ENCODE results near the gene FRMD4A. TPM values are rescaled to one million over a fixed set of nuclear protein-coding genes. Genes with fewer than 3 reads are reported as not detected.

The FRMD4A gene
- total and polyA plus RNA-seq, 12 donors = 9.1 to 29.6 (median 14.6) TPM

DNA sequence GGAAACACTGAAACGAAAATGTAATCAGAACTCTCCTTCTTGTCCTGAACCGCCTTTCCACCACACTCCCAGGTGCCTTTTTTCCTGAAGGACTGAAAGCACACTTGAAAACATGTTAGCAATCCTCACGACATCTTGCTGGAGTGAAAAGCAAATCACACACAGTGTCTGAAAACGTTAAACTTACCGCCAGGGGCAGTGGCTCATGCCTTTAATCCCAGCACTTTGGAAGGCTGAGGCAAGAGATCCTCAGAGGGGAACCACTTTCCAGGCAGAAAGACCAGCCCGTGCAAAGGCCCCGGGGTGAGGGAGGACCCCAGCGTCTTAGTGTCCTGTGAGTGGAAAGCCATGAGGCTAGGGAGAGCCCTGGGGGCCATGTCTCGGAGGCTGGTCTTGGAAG lies 533.6 kb downstream of the FRMD4A start:
- TF ChIP-seq POLR2A (IDR thresholded peaks at IDR 0.05) = no peak
- TF ChIP-seq, protein P1, sequence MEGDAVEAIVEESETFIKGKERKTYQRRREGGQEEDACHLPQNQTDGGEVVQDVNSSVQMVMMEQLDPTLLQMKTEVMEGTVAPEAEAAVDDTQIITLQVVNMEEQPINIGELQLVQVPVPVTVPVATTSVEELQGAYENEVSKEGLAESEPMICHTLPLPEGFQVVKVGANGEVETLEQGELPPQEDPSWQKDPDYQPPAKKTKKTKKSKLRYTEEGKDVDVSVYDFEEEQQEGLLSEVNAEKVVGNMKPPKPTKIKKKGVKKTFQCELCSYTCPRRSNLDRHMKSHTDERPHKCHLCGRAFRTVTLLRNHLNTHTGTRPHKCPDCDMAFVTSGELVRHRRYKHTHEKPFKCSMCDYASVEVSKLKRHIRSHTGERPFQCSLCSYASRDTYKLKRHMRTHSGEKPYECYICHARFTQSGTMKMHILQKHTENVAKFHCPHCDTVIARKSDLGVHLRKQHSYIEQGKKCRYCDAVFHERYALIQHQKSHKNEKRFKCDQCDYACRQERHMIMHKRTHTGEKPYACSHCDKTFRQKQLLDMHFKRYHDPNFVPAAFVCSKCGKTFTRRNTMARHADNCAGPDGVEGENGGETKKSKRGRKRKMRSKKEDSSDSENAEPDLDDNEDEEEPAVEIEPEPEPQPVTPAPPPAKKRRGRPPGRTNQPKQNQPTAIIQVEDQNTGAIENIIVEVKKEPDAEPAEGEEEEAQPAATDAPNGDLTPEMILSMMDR (IDR thresholded peaks at IDR 0.05) = no peak
- WGBS, 4 donors = 79 to 90% (median 86%) methylated on average over 7 to 9 of the region's 9 CpGs

DNA sequence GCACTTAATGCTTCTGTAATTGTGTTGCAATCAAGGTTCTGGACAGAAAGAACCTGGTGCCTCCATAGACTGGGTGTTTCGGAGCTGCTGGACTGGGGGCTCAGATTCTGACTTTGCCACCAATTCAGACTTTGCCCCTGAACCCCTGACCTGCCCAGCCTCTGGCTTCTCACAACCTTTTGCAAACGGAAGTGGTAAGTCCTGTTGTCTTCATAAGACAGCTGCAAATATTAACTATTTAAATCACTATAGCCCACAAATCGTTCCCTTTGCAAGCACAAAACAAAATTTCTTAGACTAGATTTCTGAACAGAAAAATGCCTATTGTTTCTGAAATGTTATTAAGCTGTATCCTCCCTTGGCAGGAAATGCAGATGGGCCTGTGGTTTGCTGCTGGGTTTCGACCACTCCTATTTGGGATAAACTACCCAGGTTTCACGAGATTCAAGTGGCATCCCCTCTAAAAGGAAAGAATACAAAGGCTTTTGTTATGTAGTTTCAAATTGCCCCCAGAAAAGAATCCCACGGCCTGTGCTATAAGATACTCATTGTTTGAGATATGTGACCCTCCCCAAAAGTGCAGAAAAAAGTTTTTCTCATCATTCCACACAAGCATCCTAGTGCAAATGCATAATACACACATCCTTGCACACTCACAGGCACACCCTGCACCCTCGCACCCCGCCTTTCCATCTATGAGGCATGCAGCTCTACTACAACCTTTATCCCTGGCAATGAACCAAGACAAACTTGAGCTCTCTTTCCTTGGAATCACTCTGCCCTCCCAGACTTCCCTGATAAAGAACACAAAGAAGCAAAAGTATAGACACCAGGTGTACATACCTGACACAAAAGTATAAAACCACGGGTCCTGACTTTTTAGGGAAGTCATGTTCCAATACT lies 534.8 kb downstream of the FRMD4A start:
- Histone ChIP-seq H3K9me3 (replicated peaks in 1 of 3) (no peaks in the 10 kb centered on the region), H3K27ac (no peak overlapping the region), H3K4me3 (no peak overlapping the region), H3K4me1 (replicated peaks in 1 of 2) (peaks cover 0 to 6% of the 10 kb centered on the region in 2 donors), H3K36me3 (replicated peaks in 1 of 2) (no peaks in the 10 kb centered on the region), H3K27me3 (no peaks in the 10 kb centered on the region)
- DNase-seq = no peak
- intact Hi-C loops (cut with DNase I) = no loop called here
- TF ChIP-seq, protein P1 (IDR thresholded peaks at IDR 0.05) = no peak
- no peak for TF ChIP-seq POLR2A (IDR thresholded peaks at IDR 0.05)
- WGBS, 4 donors = 63 to 69% (median 67%) methylated on average over 9 of the region's 9 CpGs

More for the DNA sequence above, 533.6 kb downstream of the FRMD4A start:
- H3K4me1 ChIP-seq (replicated peaks in 1 of 2) = peaks cover 0 to 10% of the 10 kb centered on the region in 2 donors
- H3K36me3 ChIP-seq (replicated peaks in 1 of 2) = no peaks in the 10 kb centered on the region
- no peaks in the 10 kb centered on the region for H3K9me3 ChIP-seq (replicated peaks in 1 of 3)
- H3K4me3 ChIP-seq = no peak overlapping the region
- intact Hi-C loops (cut with DNase I) = no loop called here
- H3K27ac ChIP-seq = no peak overlapping the region
- DNase-seq = no peak
- H3K27me3 ChIP-seq = no peaks in the 10 kb centered on the region

DNA sequence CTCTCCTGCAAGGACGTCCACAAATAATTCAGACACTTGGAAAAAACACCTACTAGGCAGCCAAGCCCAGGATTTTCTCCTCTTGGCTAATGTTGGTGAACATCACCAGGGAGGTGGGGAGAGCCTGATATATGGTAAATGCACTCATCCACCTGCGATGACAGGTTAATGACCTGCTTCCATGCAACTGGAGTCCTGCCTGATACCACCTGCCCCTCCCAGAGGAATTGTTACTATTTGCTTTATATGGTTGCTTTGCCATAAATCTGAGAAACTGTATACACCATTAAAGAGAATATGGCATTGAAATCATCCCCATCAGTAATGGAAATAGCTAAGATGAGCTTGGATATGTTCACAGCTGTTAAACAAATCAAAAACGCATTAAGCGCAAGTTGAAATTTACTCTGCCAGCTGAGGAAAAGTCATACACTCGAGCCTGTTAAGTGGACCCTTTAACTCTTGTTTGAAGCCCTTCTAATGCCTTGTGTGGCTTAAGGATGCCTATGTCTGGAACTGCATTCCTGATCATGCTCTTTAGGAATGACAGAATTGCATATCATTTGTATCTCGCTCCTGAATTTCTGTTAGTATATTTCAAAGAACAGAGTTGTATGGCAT lies 535.6 kb downstream of the FRMD4A start:
- no peaks in the 10 kb centered on the region for H3K36me3 ChIP-seq (replicated peaks in 1 of 2)
- peaks cover 0 to 6% of the 10 kb centered on the region in 2 donors for H3K4me1 ChIP-seq (replicated peaks in 1 of 2)
- no peaks in the 10 kb centered on the region for H3K9me3 ChIP-seq (replicated peaks in 1 of 3)
- no peak for DNase-seq
- WGBS, 4 donors = 74 to 81% (median 78%) methylated on average over 6 of the region's 6 CpGs
- H3K4me3 ChIP-seq = no peak overlapping the region
- TF ChIP-seq, protein P1 (IDR thresholded peaks at IDR 0.05) = no peak
- no peak for TF ChIP-seq POLR2A (IDR thresholded peaks at IDR 0.05)
- H3K27ac ChIP-seq = no peak overlapping the region
- no peaks in the 10 kb centered on the region for H3K27me3 ChIP-seq
- intact Hi-C loops (cut with DNase I) = no loop called here

DNA sequence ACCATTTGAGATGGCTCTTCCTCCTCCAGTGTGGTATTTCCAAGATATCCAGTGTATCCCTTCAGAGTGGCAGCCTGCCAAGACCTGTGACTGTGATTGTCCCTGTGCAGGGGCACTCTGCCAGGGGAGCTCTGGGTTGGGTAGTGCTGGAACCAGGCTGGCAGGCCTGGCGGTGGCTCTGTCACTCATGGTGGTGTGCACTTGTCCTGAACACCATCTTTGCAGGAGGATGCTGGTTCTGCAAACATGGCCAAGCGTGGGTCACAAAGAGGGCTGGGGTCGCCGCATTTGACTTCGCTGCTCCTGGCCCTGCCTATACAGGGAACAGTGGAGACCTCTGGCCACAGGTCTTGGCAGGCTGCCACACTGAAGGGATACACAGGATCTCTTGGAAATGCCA lies 538.7 kb downstream of the FRMD4A start:
- Histone ChIP-seq H3K27ac (no peak overlapping the region), H3K4me3 (no peak overlapping the region), H3K36me3 (replicated peaks in 1 of 2) (no peaks in the 10 kb centered on the region), H3K9me3 (replicated peaks in 1 of 3) (no peaks in the 10 kb centered on the region), H3K4me1 (replicated peaks in 1 of 2) (peaks cover 0 to 20% of the 10 kb centered on the region in 2 donors), H3K27me3 (no peaks in the 10 kb centered on the region)
- WGBS, 4 donors = 66 to 92% (median 82%) methylated on average over 2 to 5 of the region's 5 CpGs
- TF ChIP-seq, protein P1 (IDR thresholded peaks at IDR 0.05) = no peak
- TF ChIP-seq POLR2A (IDR thresholded peaks at IDR 0.05) = no peak
- DNase-seq = peak; percentile 49 to 90 (median 79)
- intact Hi-C loops (cut with DNase I) = no loop called here
